Testis (tissue), 2 donors: ENCODE data around the gene JMJD7.

Experiments used
- CTCF ChIP-seq, 3 experiments: fragments of 450-650 bp in 2 of 3; fragments of 200-600 bp in 1 of 3; sonication (generic) in 1 of 3; IDR thresholded peaks; one replicate each; pipeline ENCODE4 v1.5.1; 2016 to 2019; ENCODE audit warnings: antibody characterized with exemption in 3 of 3, mild to moderate bottlenecking in 2 of 3, moderate library complexity in 1 of 3
- POLR2A ChIP-seq: fragments of 450-650 bp; IDR thresholded peaks from one replicate; pipeline ENCODE4 v1.6.1; 2017; ENCODE audit warnings: antibody characterized with exemption, mild to moderate bottlenecking, moderate library complexity

GRCh38 chr15:41866872-41867579 is 39.1 kb downstream of the JMJD7 start:
- TF ChIP-seq CTCF (IDR thresholded peaks at IDR 0.05) = no peak
- no peak for TF ChIP-seq POLR2A
